ENCODE measurements around the gene SLC4A11. TPM values are rescaled to one million over a fixed set of nuclear protein-coding genes. Genes with fewer than 3 reads are reported as not detected.

Gene SLC4A11
- total and polyA plus RNA-seq, 11 donors = 0.08 to 1.0 (median 0.22) TPM; not detected in 1

- peaks cover 0 to 27% (median 8%) of the 10 kb centered on the region in 9 donors for H3K27me3 ChIP-seq
- no peak for TF ChIP-seq POLR2A (IDR thresholded peaks at IDR 0.05)
- no peak for TF ChIP-seq CTCF (IDR thresholded peaks at IDR 0.05)
- H3K9me3 ChIP-seq = no peaks in the 10 kb centered on the region
- 82 to 100% (median 85%) methylated on average over 1 of the region's 1 CpG for WGBS, 4 donors
- intact Hi-C loops (cut with DNase I) = no loop called here
- H3K27ac ChIP-seq = no peak overlapping the region
- DNase-seq (no peak), ATAC-seq (no peak)
- no peaks in the 10 kb centered on the region for H3K36me3 ChIP-seq
- peaks cover 0 to 25% (median 16%) of the 10 kb centered on the region in 12 donors for H3K4me1 ChIP-seq
- H3K4me3 ChIP-seq = no peak overlapping the region
Observed at GRCh38 chr20:3244613-3245012, 5.6 kb upstream of the SLC4A11 start.

GRCh38 chr20:3243718-3244358 is 4.8 kb upstream of the SLC4A11 start:
- intact Hi-C loops (cut with DNase I) = no loop called here
- ATAC-seq (no peak), DNase-seq (no peak)
- Histone ChIP-seq H3K27ac (no peak overlapping the region), H3K36me3 (no peaks in the 10 kb centered on the region), H3K4me1 (peaks cover 0 to 29% (median 15%) of the 10 kb centered on the region in 12 donors), H3K9me3 (no peaks in the 10 kb centered on the region), H3K27me3 (peaks cover 3 to 28% (median 14%) of the 10 kb centered on the region in 9 donors), H3K4me3 (no peak overlapping the region)
- no peak for TF ChIP-seq CTCF (IDR thresholded peaks at IDR 0.05)
- no peak for TF ChIP-seq POLR2A (IDR thresholded peaks at IDR 0.05)
- WGBS, 4 donors = 70 to 77% (median 75%) methylated on average over 10 to 11 of the region's 11 CpGs

GRCh38 chr20:3242172-3242692 is 3.2 kb upstream of the SLC4A11 start:
- no peaks in the 10 kb centered on the region for H3K9me3 ChIP-seq
- intact Hi-C loops (cut with DNase I) = no loop called here
- ATAC-seq = no peak
- H3K36me3 ChIP-seq = no peaks in the 10 kb centered on the region
- peaks cover 5 to 39% (median 30%) of the 10 kb centered on the region in 9 donors for H3K27me3 ChIP-seq
- TF ChIP-seq CTCF (IDR thresholded peaks at IDR 0.05) = no peak
- no peak for TF ChIP-seq POLR2A (IDR thresholded peaks at IDR 0.05)
- DNase-seq = no peak
- 67 to 79% (median 72%) methylated on average over 6 of the region's 6 CpGs for WGBS, 4 donors
- peaks cover 0 to 29% (median 17%) of the 10 kb centered on the region in 12 donors for H3K4me1 ChIP-seq
- no peak overlapping the region for H3K27ac ChIP-seq
- no peak overlapping the region for H3K4me3 ChIP-seq

GRCh38 chr20:3240776-3241363 is 1.9 kb upstream of the SLC4A11 start:
- Histone ChIP-seq H3K4me3 (peak overlapping the region in 6 of 12 donors; percentile 56 to 86 (median 72)), H3K9me3 (no peaks in the 10 kb centered on the region), H3K4me1 (peaks cover 0 to 29% (median 17%) of the 10 kb centered on the region in 12 donors), H3K27me3 (peaks cover 5 to 48% (median 36%) of the 10 kb centered on the region in 9 donors), H3K36me3 (no peaks in the 10 kb centered on the region), H3K27ac (no peak overlapping the region)
- 84 to 86% (median 84%) methylated on average over 14 to 15 of the region's 15 CpGs for WGBS, 4 donors
- ATAC-seq (no peak), DNase-seq (no peak)
- intact Hi-C loops (cut with DNase I) = no loop called here
- TF ChIP-seq POLR2A (IDR thresholded peaks at IDR 0.05) (no peak), CTCF (IDR thresholded peaks at IDR 0.05) (no peak)
